ENCODE data around the gene OR56A3. TPM values are rescaled to one million over a fixed set of nuclear protein-coding genes. Genes with fewer than 3 reads are reported as not detected.

OR56A3 gene
- total and polyA plus RNA-seq, 2 of the 4 experiments (the other 2 are of a cell fraction) = not detected

DNA sequence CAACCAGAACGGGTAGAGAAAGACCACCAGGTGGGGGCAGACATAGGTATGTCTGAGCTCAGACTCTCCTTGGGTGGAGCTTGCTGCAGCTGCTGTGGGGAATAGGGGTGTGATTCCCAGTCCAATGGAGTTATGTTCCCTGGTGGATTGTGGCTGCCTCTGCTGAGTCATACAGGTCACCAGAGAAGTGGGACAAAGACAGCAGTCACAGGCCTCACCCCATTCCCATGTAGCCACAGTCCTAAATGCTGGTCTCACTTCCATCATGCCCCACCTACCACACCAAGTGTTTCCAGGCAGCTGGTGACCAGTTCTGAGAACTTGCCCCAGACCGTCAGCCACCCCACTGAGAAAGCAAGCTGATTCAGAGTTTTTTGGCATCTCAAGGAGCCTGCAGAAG is 31.5 kb upstream of the OR56A3 start:
- Histone ChIP-seq H3K18ac (ENCODE audit: low read depth, low read length) (no peak overlapping the region), H4K8ac (ENCODE audit: low read depth in 2 of 2, low read length in 2 of 2) (no peak overlapping the region), H3K4ac (ENCODE audit: low read depth, low read length) (no peak overlapping the region), H3K9ac (ENCODE audit: low read depth, low read length) (no peak overlapping the region), H2AK5ac (ENCODE audit: low read depth, low read length) (no peak overlapping the region), H3K79me1 (ENCODE audit: low read depth in 1 of 2, low read length in 2 of 2) (no peaks in the 10 kb centered on the region), H3K27ac (ENCODE audit: insufficient read depth, low read length) (no peak overlapping the region), H3K36me3 (ENCODE audit: control insufficient read depth, insufficient read depth, low read length) (no peaks in the 10 kb centered on the region), H3K14ac (replicated peaks; ENCODE audit: low read depth, low read length) (no peak overlapping the region), H2BK20ac (ENCODE audit: low read depth, low read length) (no peak overlapping the region), H3K4me2 (ENCODE audit: low read depth, low read length) (no peak overlapping the region), H3K56ac (ENCODE audit: extremely low read depth, insufficient read depth, low read length) (no peak overlapping the region), H2BK120ac (ENCODE audit: low read depth, low read length) (no peak overlapping the region), H3K27me3 (ENCODE audit: control insufficient read depth, insufficient read depth, low read length) (no peaks in the 10 kb centered on the region), H4K20me1 (ENCODE audit: insufficient read depth, low read length) (no peaks in the 10 kb centered on the region), H3K9me3 (ENCODE audit: control insufficient read depth, insufficient read depth, low read length) (peaks cover 9% of the 10 kb centered on the region), H2AFZ (replicated peaks; ENCODE audit: low read length, poor library complexity) (no peak overlapping the region), H3K4me1 (ENCODE audit: control insufficient read depth, insufficient read depth, low read length) (no peaks in the 10 kb centered on the region), H4K91ac (ENCODE audit: insufficient read depth, low read depth, low read length) (no peak overlapping the region), H3K4me3 (ENCODE audit: insufficient read depth, low read depth, low read length) (no peak overlapping the region), H3K9me1 (ENCODE audit: insufficient read depth, low read length) (no peaks in the 10 kb centered on the region), H2BK5ac (ENCODE audit: low read depth, low read length, poor library complexity, severe bottlenecking) (no peak overlapping the region), H2BK15ac (ENCODE audit: low read depth, low read length) (no peak overlapping the region), H3K23ac (ENCODE audit: low read depth, low read length) (no peak overlapping the region), H2AK9ac (replicated peaks; ENCODE audit: low read depth, low read length, poor library complexity) (no peak overlapping the region), H4K5ac (ENCODE audit: low read depth, low read length) (no peak overlapping the region)
- ChIA-PET POLR2A (ENCODE audit: unreplicated experiment) (no interaction called here), CTCF (no interaction called here)
- intact Hi-C loops (cut with micrococcal nuclease) = no loop called here
- no peak for ATAC-seq (ENCODE audit: low read depth)
- in situ Hi-C loops (cut with MboI; ENCODE audit: low sequenced_read_pairs) = no loop called here
- WGBS, 2 experiments (ENCODE audit: extremely low coverage in 2 of 2, insufficient read length in 1 of 2) = 71% methylated on average over 1 of the region's 2 CpGs; no CpG with 5 or more reads in 1 of the 2 experiments
- dilution Hi-C loops (cut with HindIII; ENCODE audit: low sequenced_read_pairs, unreplicated experiment) = no loop called here
- DNase-seq = no peak
- no TSS peak for BruUV-seq (replicated peaks)
- no peak for TF ChIP-seq CEBPB (IDR thresholded peaks at IDR 0.05; ENCODE audit: low read depth, low read length)
- TF ChIP-seq MXI1 (IDR thresholded peaks at IDR 0.05; ENCODE audit: borderline replicate concordance, low read depth, low read length) = no peak
- no peak for TF ChIP-seq FOS (IDR thresholded peaks at IDR 0.05; ENCODE audit: low read depth, low read length)
- TF ChIP-seq NFE2L2 (IDR thresholded peaks at IDR 0.05; ENCODE audit: low read depth, low read length) = no peak
- TF ChIP-seq SMC3 (IDR thresholded peaks at IDR 0.05; ENCODE audit: low read depth, low read length) = no peak
- no peak for TF ChIP-seq RCOR1 (IDR thresholded peaks at IDR 0.05; ENCODE audit: insufficient replicate concordance, low read length)
